DND-41 (cell line): ENCODE data around the gene RPL10.

ENCODE experiments used
- CTCF ChIP-seq: IDR thresholded peaks from 2 replicates; pipeline ENCODE4 v1.5.1; 2012; ENCODE audit warnings: borderline replicate concordance, low read length, moderate library complexity, mild to moderate bottlenecking; ENCODE audit not compliant: poor library complexity, severe bottlenecking; ENCODE audit errors: extremely low read depth
- EZH2 ChIP-seq: IDR thresholded peaks from 3 replicates; pipeline ENCODE4 v1.6.1; 2012; ENCODE audit warnings: borderline replicate concordance, low read depth, mild to moderate bottlenecking, moderate library complexity, low read length, inconsistent platforms; ENCODE audit not compliant: severe bottlenecking

GRCh38 chrX:154398668-154399526 lies 720 bp downstream of the RPL10 start:
- TF ChIP-seq CTCF = peak; percentile 89
- no peak for TF ChIP-seq EZH2
